Measurements from ENCODE around the gene RBM27.
"Not testable (repeated sequence)": the region's sequence is repeated elsewhere in the genome, so short reads cannot be mapped to it uniquely, and the experiment has no call there.

DNA sequence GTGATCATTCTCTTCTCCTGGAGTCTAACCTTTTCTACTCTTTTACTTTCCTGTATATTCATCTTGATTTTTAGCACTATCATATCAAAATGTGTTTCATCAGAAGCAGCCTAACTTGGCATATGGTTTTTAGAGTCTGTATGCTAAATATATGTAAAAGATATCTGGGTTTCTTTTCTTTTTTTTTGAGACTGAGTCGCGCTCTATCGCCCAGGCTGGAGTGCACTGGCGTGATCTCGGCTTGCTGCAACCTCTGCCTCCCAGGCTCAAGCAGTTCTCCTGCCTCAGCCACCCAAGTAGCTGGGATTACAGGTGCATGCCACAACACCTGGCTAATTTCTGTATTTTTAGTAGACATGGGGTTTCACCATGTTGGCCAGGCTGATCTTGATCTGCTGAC lies 11.5 kb downstream of the RBM27 start:
- TF ChIP-seq, protein P1, sequence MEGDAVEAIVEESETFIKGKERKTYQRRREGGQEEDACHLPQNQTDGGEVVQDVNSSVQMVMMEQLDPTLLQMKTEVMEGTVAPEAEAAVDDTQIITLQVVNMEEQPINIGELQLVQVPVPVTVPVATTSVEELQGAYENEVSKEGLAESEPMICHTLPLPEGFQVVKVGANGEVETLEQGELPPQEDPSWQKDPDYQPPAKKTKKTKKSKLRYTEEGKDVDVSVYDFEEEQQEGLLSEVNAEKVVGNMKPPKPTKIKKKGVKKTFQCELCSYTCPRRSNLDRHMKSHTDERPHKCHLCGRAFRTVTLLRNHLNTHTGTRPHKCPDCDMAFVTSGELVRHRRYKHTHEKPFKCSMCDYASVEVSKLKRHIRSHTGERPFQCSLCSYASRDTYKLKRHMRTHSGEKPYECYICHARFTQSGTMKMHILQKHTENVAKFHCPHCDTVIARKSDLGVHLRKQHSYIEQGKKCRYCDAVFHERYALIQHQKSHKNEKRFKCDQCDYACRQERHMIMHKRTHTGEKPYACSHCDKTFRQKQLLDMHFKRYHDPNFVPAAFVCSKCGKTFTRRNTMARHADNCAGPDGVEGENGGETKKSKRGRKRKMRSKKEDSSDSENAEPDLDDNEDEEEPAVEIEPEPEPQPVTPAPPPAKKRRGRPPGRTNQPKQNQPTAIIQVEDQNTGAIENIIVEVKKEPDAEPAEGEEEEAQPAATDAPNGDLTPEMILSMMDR (IDR thresholded peaks at IDR 0.05 in 4 of 5, conservative IDR thresholded peaks at IDR 0.05 in 1 of 5), result not testable (repeated sequence)
- not testable (repeated sequence) for TF ChIP-seq POLR2A (IDR thresholded peaks at IDR 0.05)

Measured in gastrocnemius medialis (tissue), 4 donors.